22Rv1 (cell line): ENCODE measurements around the gene TYMP.
A peak's percentile ranks its signal among the peaks of the same experiment; 100 is the strongest.

Source experiments
- H3K27ac ChIP-seq: fragments of 450-650 bp; 2 replicates; pipeline ENCODE4 v1.5.1; 2017
- ZFX ChIP-seq: fragments of 450-650 bp; IDR thresholded peaks from 2 replicates; pipeline ENCODE4 v1.6.1; 2017; ENCODE audit warnings: antibody characterized with exemption, borderline replicate concordance
- TF ChIP-seq, protein P1 (sequence below): fragments of 450-650 bp; IDR thresholded peaks from 2 replicates; pipeline ENCODE4 v1.5.1; 2017; ENCODE audit warnings: mild to moderate bottlenecking

TYMP gene

GRCh38 chr22:50513175-50513574 is 16.6 kb downstream of the TYMP start:
- no peak overlapping the region for H3K27ac ChIP-seq
- TF ChIP-seq, protein P1, sequence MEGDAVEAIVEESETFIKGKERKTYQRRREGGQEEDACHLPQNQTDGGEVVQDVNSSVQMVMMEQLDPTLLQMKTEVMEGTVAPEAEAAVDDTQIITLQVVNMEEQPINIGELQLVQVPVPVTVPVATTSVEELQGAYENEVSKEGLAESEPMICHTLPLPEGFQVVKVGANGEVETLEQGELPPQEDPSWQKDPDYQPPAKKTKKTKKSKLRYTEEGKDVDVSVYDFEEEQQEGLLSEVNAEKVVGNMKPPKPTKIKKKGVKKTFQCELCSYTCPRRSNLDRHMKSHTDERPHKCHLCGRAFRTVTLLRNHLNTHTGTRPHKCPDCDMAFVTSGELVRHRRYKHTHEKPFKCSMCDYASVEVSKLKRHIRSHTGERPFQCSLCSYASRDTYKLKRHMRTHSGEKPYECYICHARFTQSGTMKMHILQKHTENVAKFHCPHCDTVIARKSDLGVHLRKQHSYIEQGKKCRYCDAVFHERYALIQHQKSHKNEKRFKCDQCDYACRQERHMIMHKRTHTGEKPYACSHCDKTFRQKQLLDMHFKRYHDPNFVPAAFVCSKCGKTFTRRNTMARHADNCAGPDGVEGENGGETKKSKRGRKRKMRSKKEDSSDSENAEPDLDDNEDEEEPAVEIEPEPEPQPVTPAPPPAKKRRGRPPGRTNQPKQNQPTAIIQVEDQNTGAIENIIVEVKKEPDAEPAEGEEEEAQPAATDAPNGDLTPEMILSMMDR: no peak
- no peak for TF ChIP-seq ZFX

GRCh38 chr22:50508897-50509296 is 20.9 kb downstream of the TYMP start:
- TF ChIP-seq ZFX: no peak
- TF ChIP-seq, protein P1: no peak
- peak overlapping the region; percentile 80 for H3K27ac ChIP-seq

DNA sequence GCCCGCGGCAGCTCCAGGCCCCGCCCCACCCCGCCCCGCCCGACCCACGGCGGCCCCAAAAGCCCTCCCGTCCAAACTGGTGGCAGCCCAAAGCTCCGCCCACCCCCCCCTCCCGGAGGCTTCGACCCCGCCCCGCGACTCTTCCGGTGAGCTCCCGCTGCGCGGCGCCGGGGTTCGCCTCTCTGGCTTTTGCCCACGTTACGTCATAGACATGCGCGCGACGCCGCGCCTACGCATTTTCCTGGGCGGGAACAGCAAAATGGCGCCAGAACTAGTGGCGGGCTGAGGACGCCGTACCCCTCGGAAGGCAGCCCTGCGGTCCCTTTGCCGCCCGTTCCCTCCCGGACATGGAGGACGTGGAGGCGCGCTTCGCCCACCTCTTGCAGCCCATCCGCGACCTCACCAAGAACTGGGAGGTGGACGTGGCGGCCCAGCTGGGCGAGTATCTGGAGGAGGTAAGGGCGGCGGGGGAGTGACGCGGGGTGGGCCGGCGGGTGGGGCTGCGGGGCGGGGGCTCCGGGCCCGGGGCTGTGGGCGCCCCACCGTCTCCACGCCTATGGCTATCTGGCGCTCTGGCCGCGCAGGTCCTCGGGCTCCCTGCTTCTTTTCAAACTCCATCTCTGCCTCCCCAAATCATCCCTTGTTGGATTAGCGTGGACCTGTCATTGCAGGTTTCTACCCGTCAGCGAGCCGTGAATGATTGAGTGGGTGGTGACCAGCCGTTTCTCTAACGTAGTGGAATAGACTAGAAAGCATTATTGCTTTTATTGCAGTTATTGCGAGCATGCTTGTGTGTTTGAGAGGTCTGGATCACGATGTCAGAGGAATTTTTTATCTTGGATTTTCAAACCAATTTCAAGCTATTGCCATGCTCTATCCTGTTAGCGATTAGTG is 21.6 kb downstream of the TYMP start, which contains the start of gene NCAPH2:
Gene NCAPH2 (plus strand): TSS at position 234 of the 894 bp plus-strand sequence. CDS start 114 bp downstream, at position 348.
- peak within 1 kb of the TSS; percentile 80 for H3K27ac ChIP-seq
- TF ChIP-seq, protein P1: no peak
- TF ChIP-seq ZFX: no peak

DNA sequence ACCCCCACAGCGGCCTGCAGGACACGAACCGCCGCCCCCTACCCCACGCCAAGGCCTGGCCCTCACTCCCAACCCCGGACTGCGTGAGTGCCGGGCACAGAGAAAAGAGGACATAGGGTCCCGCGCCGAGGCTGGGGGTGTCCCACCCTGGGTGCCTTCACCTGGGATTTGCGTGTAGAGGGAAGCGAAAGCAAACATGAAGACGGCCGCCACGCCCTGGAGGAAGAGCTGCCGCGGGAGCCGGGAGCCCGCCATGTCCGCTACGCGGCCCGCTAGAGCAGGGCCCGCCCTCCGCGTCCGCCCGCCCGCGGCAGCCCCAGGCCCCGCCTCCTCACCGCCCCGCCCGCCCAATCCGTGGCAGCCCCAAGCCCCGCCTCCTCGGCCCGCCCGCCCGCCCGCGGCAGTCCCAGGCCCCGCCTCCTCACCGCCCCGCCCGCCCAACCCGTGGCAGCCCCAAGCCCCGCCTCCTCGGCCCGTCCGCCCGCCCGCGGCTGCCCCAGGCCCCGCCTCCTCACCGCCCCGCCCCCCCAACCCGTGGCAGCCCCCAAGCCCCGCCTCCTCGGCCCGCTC is 22.3 kb downstream of the TYMP start, which contains the start of gene LMF2:
Gene LMF2 (minus strand): TSS at position 282 of the 570 bp plus-strand sequence. CDS start 27 bp downstream, at position 255.
- TF ChIP-seq, protein P1: no peak
- no peak for TF ChIP-seq ZFX
- H3K27ac ChIP-seq: peak within 1 kb of the TSS; percentile 80

- no peak for TF ChIP-seq ZFX
- TF ChIP-seq, protein P1: no peak
- H3K27ac ChIP-seq: peak overlapping the region; percentile 73
Measured at GRCh38 chr22:50506611-50507420, 23.0 kb downstream of the TYMP start.

- peak overlapping the region; percentile 73 for H3K27ac ChIP-seq
- TF ChIP-seq ZFX: no peak
- TF ChIP-seq, protein P1: no peak
Measured at GRCh38 chr22:50505776-50506610, 23.8 kb downstream of the TYMP start.
